ENCODE data around the gene ALDH4A1. TPM values are rescaled to one million over a fixed set of nuclear protein-coding genes. Genes with fewer than 3 reads are reported as not detected.

The ALDH4A1 gene
- total RNA-seq, 1 experiment from 2014 or later = 31.0 TPM

DNA sequence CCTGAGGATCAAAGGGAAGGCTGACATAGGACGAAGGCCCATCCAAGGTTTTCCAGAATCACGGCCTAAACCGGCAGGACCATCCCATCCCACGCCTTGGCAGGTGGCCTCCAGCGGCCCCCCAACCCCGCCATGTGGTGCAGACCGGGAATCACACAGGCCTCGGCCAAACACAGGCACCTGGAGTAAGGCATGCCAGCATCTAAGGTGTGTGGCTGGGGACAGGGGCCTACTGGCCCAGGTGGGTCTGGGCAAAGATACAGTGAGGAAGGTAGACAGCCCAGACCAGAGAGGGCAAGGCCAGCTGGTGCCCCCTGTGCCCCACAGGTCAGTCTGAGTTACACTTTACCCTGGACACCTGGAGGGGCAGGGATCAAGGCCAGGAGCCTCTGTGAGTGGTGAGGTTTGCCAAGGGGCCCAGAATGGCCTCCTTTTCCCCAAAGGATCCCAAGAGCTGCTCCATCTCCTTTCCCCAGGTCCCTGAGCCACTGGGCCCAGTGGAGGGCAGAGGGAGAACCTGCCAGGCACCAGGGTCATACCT is 30.2 kb downstream of the ALDH4A1 start:
- no peak for DNase-seq (ENCODE audit: low spot score)
- Mint-ChIP-seq H3K27ac (no peak overlapping the region), H3K4me3 (no peak overlapping the region), H3K36me3 (no peaks in the 10 kb centered on the region), H3K9me3 (no peaks in the 10 kb centered on the region), H3K4me1 (no peaks in the 10 kb centered on the region), H3K27me3 (ENCODE audit: low read depth) (no peaks in the 10 kb centered on the region)
- no peak for ATAC-seq
- ChIA-PET CTCF (interaction anchor here (0.6 to 1.0 kb wide), 2 partner anchors 12 to 78 kb away, joined by 3 read pairs; no protein-coding TSS in a partner anchor), POLR2A (no interaction called here)
- TF ChIP-seq ZNF219 (CRISPR knock-in tag; IDR thresholded peaks at IDR 0.05; ENCODE audit: borderline replicate concordance) (no peak), TCF7 (CRISPR knock-in tag; IDR thresholded peaks at IDR 0.05; ENCODE audit: low read depth) (no peak), TP53 (CRISPR knock-in tag; IDR thresholded peaks at IDR 0.05) (no peak), ETV6 (CRISPR knock-in tag; IDR thresholded peaks at IDR 0.05) (no peak), KAT7 (CRISPR knock-in tag; IDR thresholded peaks at IDR 0.05; ENCODE audit: borderline replicate concordance) (no peak)

DNA sequence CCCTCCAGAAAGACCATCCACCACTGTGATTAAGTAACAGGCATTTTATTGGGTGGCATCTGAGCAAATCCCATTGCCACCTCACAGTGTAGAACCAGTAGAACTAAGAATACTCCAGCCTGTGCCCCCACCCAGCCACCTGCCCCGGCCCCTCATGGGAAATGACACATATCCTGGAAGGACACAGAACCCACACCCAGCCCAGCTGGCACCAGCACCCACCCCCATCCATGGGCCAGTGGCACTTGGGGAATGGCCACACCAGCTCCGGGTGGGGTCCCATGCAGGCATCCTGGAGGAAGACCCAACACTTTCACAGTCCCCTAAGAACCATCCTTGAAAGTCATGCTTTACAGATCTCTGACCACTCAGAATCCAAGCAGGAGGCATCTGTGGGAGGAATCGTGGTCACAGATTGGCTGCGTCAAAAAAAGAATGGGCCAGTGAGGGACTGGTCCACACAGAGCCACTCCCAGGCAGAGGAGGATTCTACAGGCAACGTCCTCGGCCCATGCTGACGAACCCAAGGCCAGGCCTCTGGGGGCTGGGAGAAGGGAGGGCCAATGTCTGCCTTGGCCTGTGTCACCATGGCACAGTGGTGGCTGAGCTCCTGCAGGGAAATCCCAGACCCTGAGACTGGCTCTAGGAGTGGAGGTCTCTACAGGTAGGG is 30.8 kb downstream of the ALDH4A1 start:
- H3K27me3 Mint-ChIP-seq (ENCODE audit: low read depth) = no peaks in the 10 kb centered on the region
- H3K4me1 Mint-ChIP-seq = no peaks in the 10 kb centered on the region
- H3K27ac Mint-ChIP-seq = no peak overlapping the region
- POLR2A ChIA-PET = no interaction called here
- H3K9me3 Mint-ChIP-seq = no peaks in the 10 kb centered on the region
- TF ChIP-seq, protein P1, sequence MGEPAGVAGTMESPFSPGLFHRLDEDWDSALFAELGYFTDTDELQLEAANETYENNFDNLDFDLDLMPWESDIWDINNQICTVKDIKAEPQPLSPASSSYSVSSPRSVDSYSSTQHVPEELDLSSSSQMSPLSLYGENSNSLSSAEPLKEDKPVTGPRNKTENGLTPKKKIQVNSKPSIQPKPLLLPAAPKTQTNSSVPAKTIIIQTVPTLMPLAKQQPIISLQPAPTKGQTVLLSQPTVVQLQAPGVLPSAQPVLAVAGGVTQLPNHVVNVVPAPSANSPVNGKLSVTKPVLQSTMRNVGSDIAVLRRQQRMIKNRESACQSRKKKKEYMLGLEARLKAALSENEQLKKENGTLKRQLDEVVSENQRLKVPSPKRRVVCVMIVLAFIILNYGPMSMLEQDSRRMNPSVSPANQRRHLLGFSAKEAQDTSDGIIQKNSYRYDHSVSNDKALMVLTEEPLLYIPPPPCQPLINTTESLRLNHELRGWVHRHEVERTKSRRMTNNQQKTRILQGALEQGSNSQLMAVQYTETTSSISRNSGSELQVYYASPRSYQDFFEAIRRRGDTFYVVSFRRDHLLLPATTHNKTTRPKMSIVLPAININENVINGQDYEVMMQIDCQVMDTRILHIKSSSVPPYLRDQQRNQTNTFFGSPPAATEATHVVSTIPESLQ (CRISPR knock-in tag; IDR thresholded peaks at IDR 0.05) = no peak
- TF ChIP-seq MXD4 (CRISPR knock-in tag; IDR thresholded peaks at IDR 0.05; ENCODE audit: borderline replicate concordance) = no peak
- no peak for TF ChIP-seq TCF7 (CRISPR knock-in tag; IDR thresholded peaks at IDR 0.05; ENCODE audit: low read depth)
- TF ChIP-seq, protein P2, sequence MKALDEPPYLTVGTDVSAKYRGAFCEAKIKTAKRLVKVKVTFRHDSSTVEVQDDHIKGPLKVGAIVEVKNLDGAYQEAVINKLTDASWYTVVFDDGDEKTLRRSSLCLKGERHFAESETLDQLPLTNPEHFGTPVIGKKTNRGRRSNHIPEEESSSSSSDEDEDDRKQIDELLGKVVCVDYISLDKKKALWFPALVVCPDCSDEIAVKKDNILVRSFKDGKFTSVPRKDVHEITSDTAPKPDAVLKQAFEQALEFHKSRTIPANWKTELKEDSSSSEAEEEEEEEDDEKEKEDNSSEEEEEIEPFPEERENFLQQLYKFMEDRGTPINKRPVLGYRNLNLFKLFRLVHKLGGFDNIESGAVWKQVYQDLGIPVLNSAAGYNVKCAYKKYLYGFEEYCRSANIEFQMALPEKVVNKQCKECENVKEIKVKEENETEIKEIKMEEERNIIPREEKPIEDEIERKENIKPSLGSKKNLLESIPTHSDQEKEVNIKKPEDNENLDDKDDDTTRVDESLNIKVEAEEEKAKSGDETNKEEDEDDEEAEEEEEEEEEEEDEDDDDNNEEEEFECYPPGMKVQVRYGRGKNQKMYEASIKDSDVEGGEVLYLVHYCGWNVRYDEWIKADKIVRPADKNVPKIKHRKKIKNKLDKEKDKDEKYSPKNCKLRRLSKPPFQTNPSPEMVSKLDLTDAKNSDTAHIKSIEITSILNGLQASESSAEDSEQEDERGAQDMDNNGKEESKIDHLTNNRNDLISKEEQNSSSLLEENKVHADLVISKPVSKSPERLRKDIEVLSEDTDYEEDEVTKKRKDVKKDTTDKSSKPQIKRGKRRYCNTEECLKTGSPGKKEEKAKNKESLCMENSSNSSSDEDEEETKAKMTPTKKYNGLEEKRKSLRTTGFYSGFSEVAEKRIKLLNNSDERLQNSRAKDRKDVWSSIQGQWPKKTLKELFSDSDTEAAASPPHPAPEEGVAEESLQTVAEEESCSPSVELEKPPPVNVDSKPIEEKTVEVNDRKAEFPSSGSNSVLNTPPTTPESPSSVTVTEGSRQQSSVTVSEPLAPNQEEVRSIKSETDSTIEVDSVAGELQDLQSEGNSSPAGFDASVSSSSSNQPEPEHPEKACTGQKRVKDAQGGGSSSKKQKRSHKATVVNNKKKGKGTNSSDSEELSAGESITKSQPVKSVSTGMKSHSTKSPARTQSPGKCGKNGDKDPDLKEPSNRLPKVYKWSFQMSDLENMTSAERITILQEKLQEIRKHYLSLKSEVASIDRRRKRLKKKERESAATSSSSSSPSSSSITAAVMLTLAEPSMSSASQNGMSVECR (CRISPR knock-in tag; IDR thresholded peaks at IDR 0.05; ENCODE audit: borderline replicate concordance) = no peak
- TF ChIP-seq GTF2I (CRISPR knock-in tag; conservative IDR thresholded peaks at IDR 0.05) = no peak
- TF ChIP-seq KAT7 (CRISPR knock-in tag; IDR thresholded peaks at IDR 0.05; ENCODE audit: borderline replicate concordance) = no peak
- no peak for TF ChIP-seq ESRRA (CRISPR knock-in tag; IDR thresholded peaks at IDR 0.05; ENCODE audit: borderline replicate concordance)
- TF ChIP-seq ZNF263 (CRISPR knock-in tag; IDR thresholded peaks at IDR 0.05; ENCODE audit: low read depth) = no peak
- TF ChIP-seq, protein P3, sequence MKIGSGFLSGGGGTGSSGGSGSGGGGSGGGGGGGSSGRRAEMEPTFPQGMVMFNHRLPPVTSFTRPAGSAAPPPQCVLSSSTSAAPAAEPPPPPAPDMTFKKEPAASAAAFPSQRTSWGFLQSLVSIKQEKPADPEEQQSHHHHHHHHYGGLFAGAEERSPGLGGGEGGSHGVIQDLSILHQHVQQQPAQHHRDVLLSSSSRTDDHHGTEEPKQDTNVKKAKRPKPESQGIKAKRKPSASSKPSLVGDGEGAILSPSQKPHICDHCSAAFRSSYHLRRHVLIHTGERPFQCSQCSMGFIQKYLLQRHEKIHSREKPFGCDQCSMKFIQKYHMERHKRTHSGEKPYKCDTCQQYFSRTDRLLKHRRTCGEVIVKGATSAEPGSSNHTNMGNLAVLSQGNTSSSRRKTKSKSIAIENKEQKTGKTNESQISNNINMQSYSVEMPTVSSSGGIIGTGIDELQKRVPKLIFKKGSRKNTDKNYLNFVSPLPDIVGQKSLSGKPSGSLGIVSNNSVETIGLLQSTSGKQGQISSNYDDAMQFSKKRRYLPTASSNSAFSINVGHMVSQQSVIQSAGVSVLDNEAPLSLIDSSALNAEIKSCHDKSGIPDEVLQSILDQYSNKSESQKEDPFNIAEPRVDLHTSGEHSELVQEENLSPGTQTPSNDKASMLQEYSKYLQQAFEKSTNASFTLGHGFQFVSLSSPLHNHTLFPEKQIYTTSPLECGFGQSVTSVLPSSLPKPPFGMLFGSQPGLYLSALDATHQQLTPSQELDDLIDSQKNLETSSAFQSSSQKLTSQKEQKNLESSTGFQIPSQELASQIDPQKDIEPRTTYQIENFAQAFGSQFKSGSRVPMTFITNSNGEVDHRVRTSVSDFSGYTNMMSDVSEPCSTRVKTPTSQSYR (CRISPR knock-in tag; IDR thresholded peaks at IDR 0.05) = no peak
- TF ChIP-seq, protein P4, sequence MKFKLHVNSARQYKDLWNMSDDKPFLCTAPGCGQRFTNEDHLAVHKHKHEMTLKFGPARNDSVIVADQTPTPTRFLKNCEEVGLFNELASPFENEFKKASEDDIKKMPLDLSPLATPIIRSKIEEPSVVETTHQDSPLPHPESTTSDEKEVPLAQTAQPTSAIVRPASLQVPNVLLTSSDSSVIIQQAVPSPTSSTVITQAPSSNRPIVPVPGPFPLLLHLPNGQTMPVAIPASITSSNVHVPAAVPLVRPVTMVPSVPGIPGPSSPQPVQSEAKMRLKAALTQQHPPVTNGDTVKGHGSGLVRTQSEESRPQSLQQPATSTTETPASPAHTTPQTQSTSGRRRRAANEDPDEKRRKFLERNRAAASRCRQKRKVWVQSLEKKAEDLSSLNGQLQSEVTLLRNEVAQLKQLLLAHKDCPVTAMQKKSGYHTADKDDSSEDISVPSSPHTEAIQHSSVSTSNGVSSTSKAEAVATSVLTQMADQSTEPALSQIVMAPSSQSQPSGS (CRISPR knock-in tag; IDR thresholded peaks at IDR 0.05; ENCODE audit: borderline replicate concordance, low read depth) = no peak
- TF ChIP-seq, protein P5, sequence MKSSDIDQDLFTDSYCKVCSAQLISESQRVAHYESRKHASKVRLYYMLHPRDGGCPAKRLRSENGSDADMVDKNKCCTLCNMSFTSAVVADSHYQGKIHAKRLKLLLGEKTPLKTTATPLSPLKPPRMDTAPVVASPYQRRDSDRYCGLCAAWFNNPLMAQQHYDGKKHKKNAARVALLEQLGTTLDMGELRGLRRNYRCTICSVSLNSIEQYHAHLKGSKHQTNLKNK (CRISPR knock-in tag; IDR thresholded peaks at IDR 0.05) = no peak
- no peak for TF ChIP-seq NFYB (CRISPR knock-in tag; conservative IDR thresholded peaks at IDR 0.05; ENCODE audit: low read depth)
- ATAC-seq = no peak
- no peaks in the 10 kb centered on the region for H3K36me3 Mint-ChIP-seq
- CTCF ChIA-PET = interaction anchor here (0.6 to 1.0 kb wide), 2 partner anchors 13 to 77 kb away, joined by 3 read pairs; no protein-coding TSS in a partner anchor
- DNase-seq (ENCODE audit: low spot score) = no peak
- H3K4me3 Mint-ChIP-seq = no peak overlapping the region
